Activated T-cell treated with anti-CD3 and anti-CD28 coated beads, Interleukin-2, amount 50 U/mL, for 72 hours (primary cell): ENCODE data around the gene GK2. TPM values are rescaled to one million over a fixed set of nuclear protein-coding genes. Genes with fewer than 3 reads are reported as not detected.

ENCODE experiments used
- ATAC-seq, 2 donors: fragments of 150-1000 bp; cut with Tn5 transposase; replicated peaks in 1 of 2; 2 replicates each; pipeline ENCODE4 v1.10.0; 2021; ENCODE audit warnings: moderate library complexity in 2 of 2, mild to moderate bottlenecking in 1 of 2
- DNase-seq, 2 donors: peaks; one replicate each; pipeline ENCODE4 v3.0.0; 2021 to 2022; ENCODE audit warnings: mixed read lengths in 1 of 2
- H3K27ac Mint-ChIP-seq: one replicate; pipeline ENCODE4 v1.8.0; 2022; ENCODE audit warnings: mild to moderate bottlenecking, moderate library complexity, mixed read lengths
- H3K27me3 Mint-ChIP-seq: one replicate; pipeline ENCODE4 v1.8.0; 2022; ENCODE audit warnings: low read depth, mixed read lengths
- H3K36me3 Mint-ChIP-seq, 2 donors: one replicate each; pipeline ENCODE4 v1.8.0; 2022; ENCODE audit warnings: mixed read lengths in 2 of 2, mild to moderate bottlenecking in 1 of 2; ENCODE audit not compliant: insufficient read depth in 2 of 2
- H3K4me1 Mint-ChIP-seq: one replicate; pipeline ENCODE4 v1.8.0; 2022; ENCODE audit warnings: low read depth, mixed read lengths
- H3K4me3 Mint-ChIP-seq, 2 donors: one replicate each; pipeline ENCODE4 v1.8.0; 2022; ENCODE audit warnings: mild to moderate bottlenecking in 2 of 2, mixed read lengths in 2 of 2, moderate library complexity in 2 of 2
- H3K9me3 Mint-ChIP-seq, 2 donors: one replicate each; pipeline ENCODE4 v1.8.0; 2022; ENCODE audit warnings: mixed read lengths in 2 of 2
- total RNA-seq, 2 donors: library from RNA; stranded (reverse); gene quantifications; one replicate each; pipeline ENCODE4 v1.2.3, GENCODE V29; 2022

GK2 gene
- not detected for total RNA-seq

DNA sequence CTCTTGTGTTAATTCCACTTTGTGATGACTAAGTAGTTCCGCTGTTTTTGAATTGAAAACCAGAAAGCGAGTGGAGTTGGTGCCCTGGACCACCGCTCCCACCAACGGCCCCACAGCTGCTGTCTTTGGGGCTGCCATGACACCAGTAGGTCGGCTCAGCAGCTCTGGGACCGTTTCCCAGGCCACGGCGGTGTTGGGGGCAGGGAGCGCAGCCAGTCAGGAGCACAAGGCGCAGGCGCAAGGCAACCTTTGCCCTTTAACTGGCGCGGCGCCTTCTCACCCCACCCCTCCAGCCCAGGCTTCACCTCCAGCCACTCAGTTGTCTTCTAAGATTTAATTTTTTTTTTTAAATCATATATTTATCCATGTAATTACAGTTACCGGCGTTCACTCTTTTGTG, at the start of gene GK2:
Gene GK2 (minus strand): TSS at position 166 of the 400 bp plus-strand sequence. CDS start 28 bp downstream, at position 138.
- ATAC-seq (no peak), DNase-seq (no peak)
- H3K27ac Mint-ChIP-seq = no peak within 1 kb of the TSS
- no peaks in the 10 kb centered on the region for H3K9me3 Mint-ChIP-seq
- no peak within 1 kb of the TSS for H3K4me3 Mint-ChIP-seq
- no peaks in the 10 kb centered on the region for H3K4me1 Mint-ChIP-seq
- no peaks in the 10 kb centered on the region for H3K36me3 Mint-ChIP-seq
- no peaks in the 10 kb centered on the region for H3K27me3 Mint-ChIP-seq

DNA sequence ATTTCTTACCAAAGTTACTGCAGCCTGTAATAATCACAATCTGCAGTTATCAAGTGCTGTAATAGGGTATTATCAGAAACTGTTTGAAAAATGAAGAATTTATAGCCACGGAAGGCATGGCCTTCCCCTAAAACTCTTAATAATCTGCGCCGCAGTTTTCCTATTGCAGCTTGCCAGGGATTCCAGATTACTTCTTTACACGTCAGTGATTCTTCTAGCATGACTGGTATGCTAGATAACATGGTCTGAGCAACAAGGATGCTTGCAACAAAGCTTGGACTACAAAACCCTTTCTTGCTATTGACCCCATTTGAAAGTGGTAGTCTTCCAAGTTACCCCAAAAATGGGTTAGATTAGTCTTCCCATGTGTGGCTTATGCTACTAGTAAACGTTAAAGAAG, 47.2 kb upstream of the GK2 start:
- H3K27me3 Mint-ChIP-seq = no peaks in the 10 kb centered on the region
- no peaks in the 10 kb centered on the region for H3K9me3 Mint-ChIP-seq
- ATAC-seq = no peak
- no peak overlapping the region for H3K27ac Mint-ChIP-seq
- no peak overlapping the region for H3K4me3 Mint-ChIP-seq
- H3K4me1 Mint-ChIP-seq = no peaks in the 10 kb centered on the region
- DNase-seq = no peak
- H3K36me3 Mint-ChIP-seq = no peaks in the 10 kb centered on the region

DNA sequence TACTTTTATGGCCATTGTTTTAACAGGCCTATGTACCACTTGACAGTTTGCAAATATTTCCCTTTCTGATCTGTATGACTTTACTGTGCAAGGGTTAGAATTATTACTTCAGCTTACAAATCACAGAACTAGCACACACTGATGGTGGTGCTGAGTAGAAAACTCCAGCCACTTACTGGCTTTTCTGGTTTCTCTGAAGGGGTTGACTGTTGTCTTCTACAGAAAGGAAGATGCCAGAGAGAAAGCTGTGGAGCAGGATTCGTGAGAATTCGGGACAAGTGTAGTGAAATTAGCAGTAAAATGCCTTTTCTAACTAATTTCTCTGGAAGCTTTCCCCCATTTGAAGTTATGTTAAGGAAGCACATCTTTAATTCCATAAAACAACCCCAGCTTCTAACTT, 46.6 kb upstream of the GK2 start:
- DNase-seq = no peak
- H3K36me3 Mint-ChIP-seq = no peaks in the 10 kb centered on the region
- no peak for ATAC-seq
- H3K27ac Mint-ChIP-seq = no peak overlapping the region
- no peaks in the 10 kb centered on the region for H3K27me3 Mint-ChIP-seq
- H3K9me3 Mint-ChIP-seq = no peaks in the 10 kb centered on the region
- no peak overlapping the region for H3K4me3 Mint-ChIP-seq
- H3K4me1 Mint-ChIP-seq = no peaks in the 10 kb centered on the region

DNA sequence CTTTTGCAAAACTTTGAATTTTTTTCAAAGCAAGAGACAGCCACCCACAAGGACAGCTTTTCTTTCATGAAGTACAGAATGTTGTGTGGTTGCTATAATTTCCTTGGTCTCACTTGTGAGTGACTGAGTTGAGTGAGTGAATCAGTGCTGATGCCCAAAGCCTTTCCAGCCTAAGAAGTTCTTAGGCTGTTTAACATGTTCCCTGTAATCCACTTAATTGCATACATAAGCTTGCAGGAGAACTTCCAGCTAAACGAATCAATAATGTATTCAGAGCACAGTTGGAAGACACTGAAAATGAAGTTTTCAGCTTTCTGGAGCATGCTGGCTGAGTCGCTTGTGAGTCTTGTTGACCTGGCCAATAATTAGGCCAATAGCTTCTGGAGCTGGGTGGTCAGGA, 42.0 kb upstream of the GK2 start:
- no peak overlapping the region for H3K4me3 Mint-ChIP-seq
- H3K27me3 Mint-ChIP-seq = no peaks in the 10 kb centered on the region
- H3K4me1 Mint-ChIP-seq = no peaks in the 10 kb centered on the region
- ATAC-seq = no peak
- H3K27ac Mint-ChIP-seq = no peak overlapping the region
- no peaks in the 10 kb centered on the region for H3K36me3 Mint-ChIP-seq
- H3K9me3 Mint-ChIP-seq = no peaks in the 10 kb centered on the region
- DNase-seq = no peak

DNA sequence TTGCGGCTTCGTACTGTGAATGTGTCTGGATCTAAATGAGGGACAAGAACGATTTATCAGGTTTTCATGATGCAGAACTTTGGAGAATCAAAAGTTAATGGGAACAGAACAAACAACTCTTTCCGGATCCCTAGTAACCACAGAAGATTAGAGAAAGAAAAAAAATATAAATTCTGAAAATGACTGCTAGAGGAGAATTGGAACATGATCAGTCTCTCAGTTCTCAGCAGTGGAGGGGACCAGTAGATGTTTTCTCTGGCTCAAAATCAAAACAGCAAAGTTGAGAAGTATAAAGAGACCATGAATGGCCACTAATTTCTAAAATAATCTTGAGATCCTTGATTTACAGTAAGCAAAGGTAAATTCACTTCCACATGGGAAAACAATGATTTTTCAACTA, 38.1 kb upstream of the GK2 start:
- DNase-seq (no peak), ATAC-seq (no peak)
- H3K4me3 Mint-ChIP-seq = no peak overlapping the region
- no peaks in the 10 kb centered on the region for H3K4me1 Mint-ChIP-seq
- no peaks in the 10 kb centered on the region for H3K27me3 Mint-ChIP-seq
- H3K9me3 Mint-ChIP-seq = no peaks in the 10 kb centered on the region
- no peaks in the 10 kb centered on the region for H3K36me3 Mint-ChIP-seq
- H3K27ac Mint-ChIP-seq = no peak overlapping the region

DNA sequence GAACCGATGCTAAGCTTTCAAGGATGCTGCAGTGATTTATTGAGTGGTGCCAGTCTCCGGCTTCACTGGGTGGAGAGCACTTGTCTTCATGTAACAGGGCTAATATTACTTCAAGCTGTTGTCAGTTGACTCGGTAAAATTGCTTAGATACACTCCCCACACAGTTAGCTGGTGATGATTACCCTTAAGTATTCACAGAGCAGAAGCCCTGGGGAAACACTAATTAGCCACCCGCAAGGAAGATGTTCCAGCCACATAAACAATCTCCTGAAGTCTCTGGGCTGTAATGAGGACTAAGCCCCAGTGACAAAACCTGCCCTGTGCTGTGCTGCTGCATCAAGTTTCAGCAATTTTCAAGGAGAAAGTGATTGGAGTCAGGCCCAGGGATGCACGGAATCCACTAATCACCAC, 37.3 kb upstream of the GK2 start:
- no peak for ATAC-seq
- Mint-ChIP-seq H3K9me3 (no peaks in the 10 kb centered on the region), H3K4me1 (no peaks in the 10 kb centered on the region), H3K36me3 (no peaks in the 10 kb centered on the region), H3K27ac (no peak overlapping the region), H3K27me3 (no peaks in the 10 kb centered on the region), H3K4me3 (no peak overlapping the region)
- DNase-seq = no peak

DNA sequence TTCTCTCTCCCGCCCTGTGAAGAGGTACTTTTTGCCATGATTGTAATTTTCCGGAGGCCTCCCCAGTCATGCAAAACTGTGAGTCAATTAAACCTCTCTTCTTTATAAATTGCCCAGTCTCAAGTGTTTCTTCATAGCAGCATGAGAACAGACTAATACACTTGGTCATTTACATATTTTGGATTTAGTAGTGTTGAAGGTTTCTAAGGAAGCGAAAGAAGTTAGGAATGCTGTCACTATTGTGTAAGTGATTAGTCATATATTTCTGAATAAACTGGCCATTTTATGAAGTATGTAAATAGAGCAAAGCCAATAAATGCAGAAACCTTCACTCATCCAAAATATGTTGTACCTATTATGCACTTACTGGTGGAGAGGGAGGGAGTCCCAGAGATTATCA, 34.4 kb upstream of the GK2 start:
- no peak overlapping the region for H3K4me3 Mint-ChIP-seq
- no peaks in the 10 kb centered on the region for H3K27me3 Mint-ChIP-seq
- ATAC-seq = no peak
- no peaks in the 10 kb centered on the region for H3K36me3 Mint-ChIP-seq
- H3K9me3 Mint-ChIP-seq = no peaks in the 10 kb centered on the region
- DNase-seq = no peak
- no peak overlapping the region for H3K27ac Mint-ChIP-seq
- no peaks in the 10 kb centered on the region for H3K4me1 Mint-ChIP-seq

DNA sequence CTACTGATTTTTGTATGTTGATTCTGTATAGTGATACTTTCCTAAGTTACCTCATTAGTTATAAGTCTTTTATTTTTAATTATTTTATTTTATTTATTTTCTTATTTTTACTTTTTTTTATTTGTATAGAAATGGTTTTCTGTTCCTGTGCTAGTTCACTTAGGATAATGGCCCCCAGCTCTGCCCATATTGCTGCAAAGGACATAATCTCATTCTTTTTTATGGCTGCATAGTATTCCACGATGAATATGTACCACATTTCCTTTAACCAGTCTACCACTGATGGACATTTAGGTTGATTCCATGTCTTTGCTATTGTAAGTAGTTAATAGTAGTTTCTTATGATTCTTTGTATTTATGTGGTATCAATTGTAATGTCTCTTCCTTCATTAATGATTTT, 31.5 kb upstream of the GK2 start:
- Mint-ChIP-seq H3K27ac (no peak overlapping the region), H3K9me3 (no peaks in the 10 kb centered on the region), H3K36me3 (no peaks in the 10 kb centered on the region), H3K4me3 (no peak overlapping the region), H3K27me3 (no peaks in the 10 kb centered on the region), H3K4me1 (no peaks in the 10 kb centered on the region)
- ATAC-seq (no peak), DNase-seq (no peak)

DNA sequence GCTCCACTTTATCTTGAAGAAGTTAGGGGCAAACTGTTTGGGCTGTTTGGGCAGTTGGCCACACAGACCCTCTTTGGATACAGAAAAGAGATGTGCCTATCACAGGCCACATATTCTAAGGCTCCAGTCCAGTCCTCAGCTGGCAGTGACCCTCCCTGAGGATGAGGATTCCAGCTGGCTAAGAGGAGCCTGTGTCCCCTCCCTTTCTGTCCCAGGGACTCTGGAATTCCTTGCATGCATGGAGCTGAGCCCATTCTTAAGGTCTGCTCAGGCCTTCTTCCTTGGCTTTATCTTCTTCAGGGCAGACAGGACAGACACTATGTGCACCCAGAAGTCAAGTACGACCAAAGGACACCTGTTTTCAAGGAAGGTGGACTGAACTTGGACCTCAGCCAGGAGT, 23.8 kb upstream of the GK2 start:
- no peak overlapping the region for H3K4me3 Mint-ChIP-seq
- no peak overlapping the region for H3K27ac Mint-ChIP-seq
- H3K9me3 Mint-ChIP-seq = no peaks in the 10 kb centered on the region
- DNase-seq = no peak
- no peak for ATAC-seq
- no peaks in the 10 kb centered on the region for H3K36me3 Mint-ChIP-seq
- H3K27me3 Mint-ChIP-seq = no peaks in the 10 kb centered on the region
- no peaks in the 10 kb centered on the region for H3K4me1 Mint-ChIP-seq

DNA sequence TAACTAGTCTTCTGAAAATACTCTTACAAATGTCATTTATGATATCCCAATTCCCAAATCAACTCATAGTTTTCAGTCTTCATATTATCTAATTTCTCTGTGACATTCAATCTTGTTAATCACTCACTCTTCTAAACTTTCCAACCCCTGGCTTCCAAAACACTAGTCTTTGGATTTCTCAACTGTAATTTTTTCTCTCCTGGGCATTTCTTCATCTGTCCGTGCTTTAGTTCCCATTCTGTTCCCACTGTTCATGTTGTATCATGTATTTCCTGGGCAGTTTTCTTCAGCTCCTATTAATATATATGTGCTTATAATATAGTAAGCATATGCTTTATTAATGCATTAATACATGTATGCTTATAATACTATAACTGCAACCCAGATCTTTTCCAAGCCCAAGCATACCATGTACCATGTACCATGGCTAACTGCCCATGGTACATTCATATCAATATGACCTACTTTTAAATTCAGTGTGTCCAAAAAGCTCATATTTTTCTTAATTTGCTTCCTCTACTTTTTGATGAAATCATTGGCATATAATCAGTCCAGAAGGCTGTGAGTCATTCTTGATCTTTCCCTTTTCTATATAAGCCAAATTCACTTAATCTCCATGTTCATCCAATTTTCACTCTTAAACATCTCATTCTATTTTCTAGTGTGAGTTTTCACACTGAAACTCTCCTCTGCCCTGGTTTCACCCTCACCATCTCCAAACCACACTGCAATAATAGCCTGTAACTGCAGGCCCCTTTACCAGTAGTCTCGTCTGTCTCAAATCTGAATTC, 21.3 kb upstream of the GK2 start:
- ATAC-seq (no peak), DNase-seq (no peak)
- Mint-ChIP-seq H3K36me3 (no peaks in the 10 kb centered on the region), H3K27ac (no peak overlapping the region), H3K4me3 (no peak overlapping the region), H3K4me1 (no peaks in the 10 kb centered on the region), H3K27me3 (no peaks in the 10 kb centered on the region), H3K9me3 (no peaks in the 10 kb centered on the region)

DNA sequence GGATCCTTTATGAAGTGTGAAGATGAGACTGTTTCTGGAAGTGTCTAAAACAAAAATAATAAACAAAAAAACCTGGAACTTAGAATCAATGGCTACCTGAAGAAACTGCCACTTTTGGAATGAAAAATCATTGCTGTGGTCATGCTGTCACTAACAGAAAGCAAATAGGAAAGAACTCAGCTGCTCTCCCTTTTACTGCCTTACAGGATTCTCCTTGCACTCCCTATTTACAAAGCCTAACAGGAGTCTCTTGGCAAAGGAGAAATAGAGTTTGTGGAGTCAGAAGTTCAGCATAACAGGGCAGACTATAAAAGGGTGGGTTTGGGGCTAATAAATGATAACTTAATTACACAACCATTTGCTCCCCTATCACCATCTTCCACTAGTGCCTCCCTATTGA, 19.0 kb upstream of the GK2 start:
- Mint-ChIP-seq H3K9me3 (peaks cover 0 to 2% of the 10 kb centered on the region in 2 donors), H3K27ac (no peak overlapping the region), H3K4me1 (no peaks in the 10 kb centered on the region), H3K36me3 (no peaks in the 10 kb centered on the region), H3K4me3 (no peak overlapping the region), H3K27me3 (no peaks in the 10 kb centered on the region)
- ATAC-seq (no peak), DNase-seq (no peak)

DNA sequence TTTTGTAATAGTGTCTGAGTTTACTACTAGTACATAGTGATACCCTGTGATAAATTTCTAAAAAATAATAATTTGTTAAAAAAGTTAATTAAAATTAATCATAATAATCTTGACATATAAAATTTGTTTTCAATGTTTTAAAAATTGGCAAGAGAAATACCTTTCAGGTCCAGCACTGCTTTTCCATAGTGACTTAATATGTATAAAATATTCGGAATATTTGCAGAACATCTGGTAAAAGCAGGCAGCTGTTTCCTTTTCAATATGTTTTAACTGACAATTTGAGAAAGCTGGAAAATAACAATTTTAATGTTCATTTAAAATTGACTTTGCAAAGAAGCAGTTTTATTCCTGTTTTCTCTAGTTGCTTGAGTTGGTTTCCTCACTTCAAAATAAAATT, 17.6 kb upstream of the GK2 start:
- H3K4me3 Mint-ChIP-seq = no peak overlapping the region
- H3K36me3 Mint-ChIP-seq = no peaks in the 10 kb centered on the region
- H3K27me3 Mint-ChIP-seq = no peaks in the 10 kb centered on the region
- peaks cover 2 to 4% of the 10 kb centered on the region in 2 donors for H3K9me3 Mint-ChIP-seq
- H3K27ac Mint-ChIP-seq = no peak overlapping the region
- ATAC-seq (no peak), DNase-seq (no peak)
- H3K4me1 Mint-ChIP-seq = no peaks in the 10 kb centered on the region

DNA sequence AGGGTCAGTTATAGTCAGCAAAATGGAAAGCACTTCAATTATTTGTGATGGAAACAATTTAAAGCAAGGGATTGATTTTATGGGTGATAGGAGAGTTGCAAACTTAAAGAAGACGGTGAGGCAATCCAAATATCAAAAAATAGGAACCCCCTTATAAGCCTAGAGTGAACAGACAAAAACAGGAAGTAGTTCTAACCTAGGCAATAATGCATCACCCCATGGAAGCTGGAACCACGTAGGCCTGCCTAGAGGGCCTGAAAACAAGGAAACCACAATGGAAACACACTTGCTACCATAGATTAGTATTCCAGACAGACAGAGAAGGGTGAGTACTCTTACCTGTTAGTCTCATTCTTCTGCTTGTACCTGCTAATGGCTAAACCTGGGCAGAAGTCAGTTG, 13.5 kb upstream of the GK2 start:
- Mint-ChIP-seq H3K36me3 (no peaks in the 10 kb centered on the region), H3K4me1 (no peaks in the 10 kb centered on the region), H3K9me3 (peaks cover 3 to 6% of the 10 kb centered on the region in 2 donors), H3K27me3 (no peaks in the 10 kb centered on the region), H3K27ac (no peak overlapping the region), H3K4me3 (no peak overlapping the region)
- no peak for ATAC-seq
- DNase-seq = no peak

DNA sequence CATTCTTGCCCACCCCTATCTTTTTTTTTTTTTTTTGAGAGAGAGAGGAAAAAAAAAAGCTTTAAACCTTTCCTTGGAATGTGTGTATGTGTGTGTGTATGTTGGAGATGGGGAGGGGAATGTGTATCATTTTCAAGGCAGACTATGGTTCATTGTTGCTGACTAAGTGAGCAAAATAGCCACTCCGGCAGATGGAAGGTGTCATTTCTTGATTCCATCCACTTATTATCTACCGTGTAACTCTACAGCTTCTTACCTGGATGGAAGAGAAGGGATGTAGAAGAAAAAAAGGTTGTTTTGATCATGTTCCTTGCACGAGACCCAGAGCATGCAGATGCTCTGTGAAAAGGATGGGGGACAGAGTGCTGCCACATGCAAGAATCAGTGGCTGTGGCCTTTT, 5.9 kb upstream of the GK2 start:
- no peak for ATAC-seq
- Mint-ChIP-seq H3K4me3 (no peak overlapping the region), H3K36me3 (no peaks in the 10 kb centered on the region), H3K4me1 (no peaks in the 10 kb centered on the region), H3K9me3 (peaks cover 0 to 1% of the 10 kb centered on the region in 2 donors), H3K27ac (no peak overlapping the region), H3K27me3 (no peaks in the 10 kb centered on the region)
- no peak for DNase-seq
